GM10847 (cell line): ENCODE results near the gene LYST.

ENCODE experiments used
- POLR2A ChIP-seq: IDR thresholded peaks from 2 replicates; pipeline ENCODE4 v1.6.1; 2011; ENCODE audit not compliant: insufficient read length; ENCODE audit errors: extremely low read depth

LYST gene

DNA sequence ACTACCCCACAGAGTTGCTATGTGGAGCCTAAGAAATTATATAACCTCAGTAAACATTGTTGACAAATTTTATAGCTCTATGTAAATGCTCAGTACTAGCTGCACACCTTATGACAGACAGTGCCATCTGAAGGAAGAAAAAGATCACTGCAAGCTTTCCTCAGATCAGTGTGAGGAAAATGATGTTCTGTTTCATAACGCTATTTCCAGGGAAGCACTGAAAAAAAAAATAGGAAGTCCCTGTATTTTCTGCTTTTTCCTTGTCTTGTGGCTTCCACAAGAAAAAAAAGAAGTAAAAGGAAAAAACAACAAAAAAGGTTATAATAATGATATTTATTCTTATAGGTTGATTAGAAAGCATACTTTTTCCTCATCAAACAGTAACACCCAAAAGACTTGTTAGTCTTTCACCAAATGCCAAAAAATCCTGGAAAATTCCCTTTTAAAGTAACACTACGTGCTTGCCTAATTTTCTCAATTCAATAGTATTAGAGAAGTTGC lies 23.2 kb downstream of the LYST start:
- no peak for TF ChIP-seq POLR2A

DNA sequence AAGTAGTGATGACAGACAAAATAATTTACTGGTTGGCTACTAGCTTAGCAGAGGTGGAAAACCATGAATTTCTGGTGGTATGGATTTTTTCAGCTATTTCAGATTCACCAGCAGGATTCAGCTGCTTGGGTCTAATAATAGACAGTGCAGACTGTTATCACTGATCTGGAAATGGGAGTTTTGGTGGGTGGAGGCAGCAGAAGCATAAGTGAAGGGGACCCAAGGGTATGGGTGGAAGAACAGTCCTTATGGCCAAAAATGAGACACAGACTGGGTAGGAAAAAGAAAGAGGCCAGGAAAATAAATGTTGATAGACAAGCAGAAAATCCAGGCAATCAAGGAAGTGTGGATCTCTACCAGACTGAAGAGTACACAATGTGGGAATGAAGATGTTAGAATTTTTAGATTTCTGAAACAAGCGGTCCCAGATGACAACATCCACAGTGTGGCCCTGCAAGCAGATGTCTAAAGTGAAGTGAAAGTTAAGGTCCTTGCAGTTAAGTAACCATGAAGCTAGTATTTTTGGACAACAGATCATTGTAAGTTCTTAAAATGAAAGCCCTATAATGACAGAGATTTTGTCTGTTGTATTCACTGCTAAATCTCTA lies 24.7 kb downstream of the LYST start:
- no peak for TF ChIP-seq POLR2A

DNA sequence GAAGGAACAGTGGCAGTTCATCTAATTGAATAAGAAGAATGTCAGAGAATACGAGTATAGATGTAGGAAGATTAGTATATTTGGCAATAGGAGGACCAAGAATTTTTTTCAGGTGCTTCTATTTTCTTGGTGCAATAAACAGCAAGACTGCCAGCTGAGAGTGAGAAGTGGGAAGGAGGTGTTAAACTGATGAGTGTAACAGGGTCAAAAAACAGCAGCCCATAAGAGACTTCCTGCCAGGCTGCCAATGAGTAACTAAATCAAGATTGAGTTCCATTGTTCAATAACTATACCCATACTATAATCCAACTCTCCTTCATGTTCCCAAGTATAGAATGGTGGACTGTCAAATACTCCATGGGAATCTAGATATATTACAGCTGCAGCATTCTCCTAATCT lies 28.7 kb downstream of the LYST start:
- no peak for TF ChIP-seq POLR2A

DNA sequence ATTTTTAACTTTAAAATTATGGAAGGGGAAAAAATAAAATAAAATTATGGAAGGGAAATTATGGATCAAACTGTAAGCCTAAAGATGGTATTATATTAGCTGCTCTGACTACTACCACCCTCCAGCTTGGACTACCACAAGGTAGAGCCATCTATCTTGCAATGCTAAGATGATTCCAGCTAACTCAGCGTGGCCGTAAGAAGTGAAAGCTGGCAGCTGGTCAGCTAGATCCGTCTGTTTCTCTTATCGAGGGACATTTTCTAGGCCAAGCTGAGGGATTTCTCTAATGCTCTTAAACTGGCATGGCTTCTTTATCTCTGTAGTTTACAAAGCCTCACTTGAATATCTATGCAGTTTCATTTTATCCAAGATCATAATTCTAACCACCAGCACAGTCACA lies 31.5 kb downstream of the LYST start:
- TF ChIP-seq POLR2A = no peak

DNA sequence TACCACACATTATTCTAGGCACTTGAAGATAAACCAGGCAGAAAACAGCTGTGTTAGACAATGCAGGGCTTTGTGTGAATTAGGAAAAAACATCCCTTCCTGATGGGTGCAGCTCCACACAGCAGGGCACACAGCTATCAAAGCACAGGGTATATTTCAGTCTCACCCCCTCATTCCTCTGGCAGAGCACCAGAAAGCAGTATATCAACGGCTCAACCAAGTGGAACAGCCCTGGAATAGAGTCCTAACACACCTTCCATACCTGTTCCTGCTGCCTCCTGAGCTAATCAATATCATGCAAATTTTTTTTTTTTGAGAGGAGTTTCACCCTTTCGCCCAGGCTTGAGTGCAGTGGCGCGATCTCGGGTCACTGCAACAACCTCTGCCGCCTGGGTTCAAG lies 32.1 kb downstream of the LYST start:
- no peak for TF ChIP-seq POLR2A

DNA sequence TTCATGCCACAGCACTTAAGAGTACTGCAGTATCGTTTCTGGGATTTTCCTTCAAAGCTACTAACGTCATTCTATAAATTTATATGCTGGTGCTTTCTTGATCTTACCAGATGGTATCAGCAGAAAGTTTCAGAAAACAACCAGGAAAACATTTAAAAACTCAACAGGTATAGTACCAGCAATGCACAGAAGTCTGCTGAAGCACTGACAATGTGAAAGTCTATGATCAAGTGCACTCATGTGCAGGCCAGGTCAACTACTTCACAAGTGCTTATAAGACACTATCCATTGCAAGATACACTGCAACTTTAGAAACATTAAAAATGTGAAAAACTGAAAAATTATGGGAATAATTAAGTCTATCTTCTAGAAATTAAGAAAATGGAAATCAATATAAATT lies 34.7 kb downstream of the LYST start:
- no peak for TF ChIP-seq POLR2A

DNA sequence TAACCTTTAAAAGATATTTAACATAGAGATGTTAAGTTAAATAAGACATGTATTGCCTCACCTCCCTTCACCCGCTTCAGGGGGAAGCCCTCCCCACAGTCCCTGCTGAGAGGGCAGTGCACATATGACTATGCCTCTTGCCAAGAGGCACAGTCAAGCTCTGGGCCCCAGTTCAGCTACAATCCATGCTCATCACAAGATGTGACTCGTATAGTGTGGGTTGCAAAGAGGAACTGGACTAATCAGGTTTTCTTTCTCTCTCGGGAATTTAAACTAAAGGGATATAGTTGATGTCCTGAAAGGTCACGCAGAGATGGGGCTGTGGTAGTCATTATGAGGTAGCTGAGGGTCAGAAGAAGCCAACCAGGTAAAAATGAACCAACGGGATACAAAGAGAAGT lies 35.6 kb downstream of the LYST start:
- TF ChIP-seq POLR2A = no peak

DNA sequence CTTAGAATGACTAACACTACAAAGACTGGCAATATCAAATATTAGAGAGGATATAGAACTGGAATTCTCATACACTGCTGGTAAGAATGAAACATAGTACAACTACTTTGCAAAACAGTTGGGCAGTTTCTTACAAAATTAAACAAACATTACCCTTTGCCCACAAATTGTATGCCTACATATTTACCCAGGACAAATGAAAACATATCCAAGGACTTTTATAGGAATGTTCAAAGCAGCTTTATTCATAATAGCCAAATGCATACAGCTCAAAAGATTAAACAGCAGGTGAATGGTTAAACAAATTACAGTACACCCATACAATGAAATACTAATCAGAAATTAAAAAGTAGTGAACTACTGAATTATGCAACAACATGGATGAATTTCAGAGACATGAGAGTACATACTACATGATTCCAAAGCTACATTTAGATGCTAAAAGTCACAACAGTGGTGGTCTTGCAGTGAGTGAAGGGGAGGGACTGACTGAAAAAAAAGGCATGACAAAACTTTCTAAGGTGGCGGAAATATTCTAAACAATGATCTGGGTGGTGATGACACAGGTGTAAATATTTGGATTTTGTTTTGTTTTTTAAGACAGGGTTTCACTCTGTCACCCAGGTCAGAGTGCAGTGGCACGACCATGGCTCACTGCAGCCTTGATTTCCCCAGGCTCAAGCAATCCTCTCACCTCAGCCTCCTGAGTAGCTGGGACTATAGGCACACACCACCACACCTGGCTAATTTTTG lies 40.4 kb downstream of the LYST start:
- TF ChIP-seq POLR2A = no peak

DNA sequence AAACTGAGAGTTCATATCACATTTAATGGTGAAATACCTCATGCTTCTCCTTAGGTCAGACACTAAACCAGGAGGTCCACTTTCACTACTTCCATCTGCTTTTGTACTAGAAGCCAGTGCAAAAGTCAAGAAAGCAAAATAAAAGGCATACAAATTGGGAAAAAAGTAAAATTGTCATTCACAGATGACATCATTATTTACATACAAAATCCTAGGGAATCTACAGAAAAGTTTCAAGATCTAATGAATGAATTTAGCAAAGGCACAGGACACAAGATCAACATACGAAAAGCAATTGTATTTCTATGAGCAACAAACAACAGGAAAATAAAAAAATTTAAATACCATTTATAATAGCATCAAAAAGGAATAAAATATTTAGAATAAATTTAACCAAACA lies 41.5 kb downstream of the LYST start:
- no peak for TF ChIP-seq POLR2A

DNA sequence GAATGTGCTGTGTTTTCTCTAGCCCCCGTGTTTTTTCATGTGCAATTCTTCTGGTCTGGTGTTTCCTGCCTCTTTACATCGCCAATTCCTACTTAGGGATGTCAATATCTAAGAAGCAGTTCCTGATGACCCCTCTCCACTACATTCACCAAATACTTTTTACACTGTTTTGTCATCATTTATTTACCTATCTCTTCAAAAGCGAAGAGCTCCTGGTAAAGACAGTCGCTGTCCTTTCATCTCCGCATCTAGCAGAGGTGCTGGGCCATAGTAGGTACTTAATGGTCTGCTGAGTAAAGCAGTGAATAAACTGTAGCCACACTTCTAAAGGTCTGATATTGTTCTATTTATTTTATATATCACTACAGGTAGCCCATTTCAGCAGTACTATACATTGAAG lies 43.0 kb downstream of the LYST start:
- TF ChIP-seq POLR2A = no peak

DNA sequence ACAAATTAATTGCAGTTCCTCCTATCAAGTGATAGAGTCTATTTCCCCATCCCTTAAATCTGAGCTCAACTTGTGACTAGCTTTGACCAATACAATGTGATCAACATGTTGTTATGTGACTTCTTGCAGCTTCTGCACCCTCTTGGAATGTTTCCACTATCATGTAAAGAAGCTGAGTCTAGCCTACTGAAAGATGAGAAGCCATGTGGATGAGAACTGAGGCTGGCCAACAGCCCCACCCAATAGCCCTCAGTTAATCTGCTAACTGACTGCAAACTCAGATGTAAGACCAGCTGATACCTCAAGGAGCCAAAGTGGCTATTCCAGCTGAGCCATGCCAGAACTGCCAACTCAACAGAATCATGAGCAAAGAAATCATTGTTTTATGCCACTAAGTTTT lies 44.0 kb downstream of the LYST start:
- TF ChIP-seq POLR2A = no peak

DNA sequence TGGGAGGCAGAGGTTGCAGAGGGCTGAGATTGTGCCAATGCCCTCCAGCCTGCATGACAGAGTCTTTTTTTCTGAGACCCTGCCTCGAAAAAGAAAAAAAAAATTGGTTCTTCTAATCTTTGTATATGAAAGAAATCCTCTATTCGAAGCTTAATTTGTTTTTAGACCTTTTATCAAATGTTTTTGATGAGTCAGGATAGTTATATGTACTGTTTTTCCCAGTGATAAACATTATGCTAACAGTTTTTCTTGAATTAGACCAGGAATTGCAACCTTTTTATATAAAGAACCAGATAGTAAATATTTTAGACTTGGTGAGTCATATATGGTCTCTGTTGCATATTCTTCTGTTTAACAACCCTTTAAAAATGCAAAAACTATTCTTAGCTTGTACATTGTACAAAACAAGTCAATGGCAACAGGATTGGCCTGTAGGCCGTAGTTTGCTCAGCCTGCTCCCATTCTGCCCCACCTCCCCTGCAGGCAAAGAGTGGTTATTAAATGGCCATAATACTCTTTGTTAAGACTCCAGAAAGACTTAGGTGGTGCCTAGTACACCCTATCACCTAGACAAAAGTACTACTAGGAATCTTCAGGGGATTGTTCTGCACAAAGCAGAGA lies 45.2 kb downstream of the LYST start:
- no peak for TF ChIP-seq POLR2A

DNA sequence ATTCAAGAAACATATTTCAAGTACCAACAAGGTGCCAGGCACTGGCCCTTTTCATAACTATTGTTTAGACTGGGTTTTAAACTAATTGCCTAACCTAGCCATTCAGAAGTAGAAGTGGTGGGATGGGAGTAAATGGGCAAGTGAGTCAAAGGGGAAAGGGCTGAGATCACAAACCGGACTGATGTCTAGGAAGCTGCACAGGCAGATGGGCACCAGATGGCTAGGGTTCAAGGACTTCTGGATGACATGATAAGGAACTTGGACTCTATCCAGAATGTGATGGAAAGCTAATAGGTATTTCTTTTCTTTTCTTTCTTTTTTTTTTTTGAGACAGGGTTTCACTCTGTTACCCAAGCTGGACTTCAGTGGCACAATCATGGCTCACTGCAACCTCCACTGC lies 46.6 kb downstream of the LYST start:
- TF ChIP-seq POLR2A = no peak

DNA sequence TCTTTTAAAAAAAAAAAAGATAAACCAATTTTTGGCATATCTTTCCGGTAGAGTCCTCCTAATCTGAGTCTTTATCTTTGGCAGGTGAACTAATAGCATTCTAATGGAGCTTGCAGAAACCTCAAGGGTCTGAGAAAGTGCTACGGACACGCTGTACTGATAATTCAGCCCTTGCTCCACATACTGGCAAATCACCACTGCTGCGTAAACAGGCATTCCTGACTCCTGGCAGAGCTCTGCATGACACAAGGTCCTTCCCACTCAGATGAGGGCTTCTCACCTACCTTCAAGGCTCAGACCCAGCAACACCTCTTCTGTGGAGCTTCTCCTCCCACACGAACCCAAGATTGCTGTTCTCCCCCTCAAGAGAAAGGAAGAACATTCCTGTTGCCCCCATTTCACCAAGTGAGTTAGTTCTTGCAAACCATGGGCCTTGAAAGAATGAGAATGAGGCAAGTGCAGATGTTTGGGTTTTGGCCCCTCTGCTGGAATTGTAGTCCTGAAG lies 48.0 kb downstream of the LYST start:
- no peak for TF ChIP-seq POLR2A

DNA sequence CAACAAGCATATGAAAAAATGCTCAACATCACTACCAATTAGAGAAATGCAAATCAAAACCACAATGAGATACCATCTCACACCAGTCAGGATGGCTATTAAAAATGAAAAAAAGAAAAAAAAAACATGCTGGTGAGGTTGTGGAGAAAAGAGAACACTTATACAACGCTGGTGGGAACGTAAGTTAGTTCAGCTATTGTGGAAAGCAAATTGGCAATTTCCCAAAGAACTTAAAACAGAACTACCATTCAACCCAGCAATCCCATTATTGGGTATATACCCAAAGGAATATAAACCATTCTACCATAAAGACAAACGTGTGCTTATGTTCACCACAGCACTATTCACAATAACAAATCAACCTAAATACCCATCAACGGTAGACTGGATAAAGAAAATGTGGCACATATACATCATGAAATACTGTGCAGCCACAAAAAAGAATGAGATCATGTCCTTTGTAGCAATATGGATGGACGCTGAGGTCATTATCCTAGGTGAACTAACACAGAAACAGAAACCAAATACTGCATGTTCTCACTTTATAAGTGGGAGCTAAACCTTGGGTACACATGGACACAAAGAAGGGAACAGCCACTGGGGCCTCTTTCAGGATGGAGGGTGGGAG lies 49.5 kb downstream of the LYST start:
- no peak for TF ChIP-seq POLR2A
